ENCODE data around the gene DEPDC7.
"Not testable (repeated sequence)": the region's sequence is repeated elsewhere in the genome, so short reads cannot be mapped to it uniquely, and the experiment has no call there.

DEPDC7 gene

GRCh38 chr11:33015621-33016551, at the start of gene DEPDC7:
Gene DEPDC7, plus strand, starts transcription at chr11:33015878. Its CDS starts 78 bp downstream, at chr11:33015956.
- DNase-seq = peak; percentile 27 to 54 (median 47)

GRCh38 chr11:32968541-32968940, 47.1 kb upstream of the DEPDC7 start:
- no peak for DNase-seq

GRCh38 chr11:32972233-32972632, 43.4 kb upstream of the DEPDC7 start:
- DNase-seq = not testable (repeated sequence)

GRCh38 chr11:32972781-32973180, 42.9 kb upstream of the DEPDC7 start:
- DNase-seq = no peak

DNA sequence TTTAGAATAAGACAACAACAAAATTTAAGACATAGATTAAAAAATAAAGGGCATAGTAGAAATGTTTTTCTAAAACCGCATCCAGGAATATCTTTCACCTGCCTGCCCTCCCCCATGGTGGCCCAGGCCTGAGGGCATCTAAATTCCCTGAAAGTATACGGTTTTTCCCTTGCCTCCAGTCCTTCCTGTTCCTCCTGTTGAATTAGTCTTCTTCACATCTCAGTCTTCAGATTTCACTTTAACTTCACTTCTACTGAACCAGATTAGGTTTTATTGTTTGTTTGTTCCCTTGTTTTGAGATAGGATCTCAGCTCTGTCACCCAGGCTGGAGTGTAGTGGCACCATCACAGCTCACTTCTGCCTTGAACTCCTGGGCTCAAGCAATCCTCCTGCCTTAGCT, 33.1 kb upstream of the DEPDC7 start:
- DNase-seq = no peak

- DNase-seq = no peak
Observed at GRCh38 chr11:32983506-32983905, 32.2 kb upstream of the DEPDC7 start.

GRCh38 chr11:32985600-32985999, 30.1 kb upstream of the DEPDC7 start:
- DNase-seq = no peak

- DNase-seq = no peak
Observed at GRCh38 chr11:32987851-32988250, 27.8 kb upstream of the DEPDC7 start.

- DNase-seq = no peak
Observed at GRCh38 chr11:32990481-32990880, 25.2 kb upstream of the DEPDC7 start.

- no peak for DNase-seq
Observed at GRCh38 chr11:32991427-32991826, 24.3 kb upstream of the DEPDC7 start.

DNA sequence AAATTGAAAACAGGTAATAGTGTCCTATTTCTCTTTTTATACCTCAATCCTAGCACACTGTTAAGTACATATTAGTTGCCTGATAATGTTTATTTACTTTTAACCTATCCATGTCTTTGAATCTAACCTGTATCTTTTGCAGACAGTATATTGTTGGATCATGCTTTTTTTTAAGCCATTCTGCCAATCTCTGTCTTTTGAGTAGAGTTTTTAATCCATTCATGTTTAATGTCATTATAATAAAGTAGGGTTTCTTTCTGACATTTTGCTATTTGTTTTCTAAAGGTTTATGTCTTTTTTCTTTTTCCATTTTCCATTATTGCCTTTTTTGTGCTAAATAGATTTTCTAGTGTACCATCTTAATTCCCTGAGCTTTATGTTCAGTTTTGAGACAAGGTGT, 23.8 kb upstream of the DEPDC7 start:
- DNase-seq = no peak

DNA sequence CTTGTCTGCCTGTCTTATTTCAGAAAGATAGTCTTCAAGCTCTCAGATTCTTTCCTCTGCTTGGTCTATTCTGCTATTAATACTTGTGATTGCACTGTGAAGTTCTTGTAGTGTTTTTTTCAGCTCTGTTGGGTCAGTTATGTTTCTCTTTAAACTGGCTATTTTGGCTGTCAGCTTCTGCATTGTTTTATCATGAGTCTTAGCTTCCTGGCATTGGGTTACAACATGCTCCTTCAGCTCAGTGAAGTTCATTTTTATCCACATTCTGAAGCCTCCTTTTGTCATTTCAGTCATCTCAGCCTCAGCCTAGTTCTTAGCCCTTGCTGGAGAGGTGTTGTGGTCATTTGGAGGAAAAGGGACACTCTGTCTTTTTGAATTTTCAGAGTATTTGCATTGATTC, 15.5 kb upstream of the DEPDC7 start:
- DNase-seq = no peak

GRCh38 chr11:33001281-33001680, 14.4 kb upstream of the DEPDC7 start:
- DNase-seq = no peak

DNA sequence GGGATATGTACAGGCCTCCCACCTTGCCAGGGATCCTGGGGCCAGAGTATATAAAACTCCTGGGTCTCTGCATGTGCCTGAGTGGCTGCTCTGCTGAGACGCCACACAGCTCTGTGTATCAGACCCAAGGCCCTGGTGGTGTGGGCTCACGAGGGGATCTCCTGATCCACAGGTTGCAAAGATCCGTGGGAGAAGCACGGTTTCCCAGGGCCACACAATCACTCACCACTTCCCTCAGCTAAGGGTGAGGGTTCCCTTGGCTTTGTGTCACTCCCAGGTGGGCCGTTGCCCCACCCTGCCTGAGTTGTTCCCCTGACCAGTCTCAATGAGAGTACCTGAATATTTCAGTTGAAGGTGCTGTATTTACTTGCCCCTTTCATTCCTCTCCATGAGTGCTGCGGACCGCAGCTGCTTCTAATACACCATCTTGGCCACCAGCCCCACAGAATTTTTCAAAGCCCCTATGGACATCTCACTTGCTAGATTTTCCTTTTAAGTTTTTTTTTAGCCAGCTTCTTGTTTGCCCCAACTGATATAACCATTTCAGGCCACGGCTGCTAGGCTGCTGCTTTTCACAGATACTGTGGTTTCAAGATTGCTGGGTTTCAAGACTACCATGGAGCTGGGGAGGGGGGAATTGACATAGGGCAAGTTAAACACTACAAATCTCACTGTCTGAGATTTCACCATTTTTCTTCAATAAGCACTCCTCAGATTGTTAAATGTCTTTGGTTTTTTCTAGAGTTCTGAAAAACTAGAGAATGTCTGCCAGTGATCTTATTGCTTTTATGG, 13.7 kb upstream of the DEPDC7 start:
- no peak for DNase-seq

DNA sequence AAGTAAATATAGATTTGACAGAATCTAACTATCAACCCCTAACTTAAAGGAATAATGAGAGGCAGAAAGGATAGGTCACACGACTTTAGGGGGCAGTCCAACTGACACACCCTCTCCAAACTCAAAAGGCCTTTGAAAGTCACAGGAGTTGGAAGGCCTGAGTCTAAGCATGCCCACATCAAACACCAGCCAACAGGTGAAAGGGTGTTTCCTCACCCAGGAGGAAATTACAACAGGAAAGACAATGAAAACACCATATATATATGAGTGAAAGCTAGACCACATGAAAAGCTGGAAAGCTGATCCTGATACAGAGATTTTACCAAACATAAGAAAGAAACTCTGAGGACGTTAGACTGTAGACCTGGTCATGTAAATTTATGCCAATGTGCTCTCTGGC, 10.5 kb upstream of the DEPDC7 start:
- no peak for DNase-seq

- no peak for DNase-seq
Observed at GRCh38 chr11:33006010-33006409, 9.7 kb upstream of the DEPDC7 start.

GRCh38 chr11:33013755-33014154, 1.9 kb upstream of the DEPDC7 start:
- no peak for DNase-seq

- no peak for DNase-seq
Observed at GRCh38 chr11:33016654-33017053, 976 bp downstream of the DEPDC7 start.

GRCh38 chr11:33017478-33017877, 1.8 kb downstream of the DEPDC7 start:
- DNase-seq = no peak

DNA sequence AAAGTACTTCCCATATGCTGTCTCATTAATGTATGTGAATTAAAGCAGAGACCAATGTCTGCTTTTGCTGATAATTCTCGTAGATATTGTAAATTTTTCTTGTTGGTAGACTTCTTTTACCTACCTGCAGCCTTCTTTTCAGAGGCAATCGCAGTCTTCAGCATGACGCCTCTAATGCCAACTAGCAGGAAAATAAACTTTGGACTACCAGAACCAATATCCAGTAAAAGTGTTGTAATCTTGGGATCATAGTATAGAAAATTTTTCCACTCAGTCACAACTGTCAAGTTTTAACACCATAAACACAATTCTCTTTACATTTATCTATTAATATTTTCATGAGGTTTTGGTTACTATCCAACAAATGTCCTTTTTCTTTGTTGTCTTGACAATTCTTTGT, 2.3 kb downstream of the DEPDC7 start:
- DNase-seq = no peak

DNA sequence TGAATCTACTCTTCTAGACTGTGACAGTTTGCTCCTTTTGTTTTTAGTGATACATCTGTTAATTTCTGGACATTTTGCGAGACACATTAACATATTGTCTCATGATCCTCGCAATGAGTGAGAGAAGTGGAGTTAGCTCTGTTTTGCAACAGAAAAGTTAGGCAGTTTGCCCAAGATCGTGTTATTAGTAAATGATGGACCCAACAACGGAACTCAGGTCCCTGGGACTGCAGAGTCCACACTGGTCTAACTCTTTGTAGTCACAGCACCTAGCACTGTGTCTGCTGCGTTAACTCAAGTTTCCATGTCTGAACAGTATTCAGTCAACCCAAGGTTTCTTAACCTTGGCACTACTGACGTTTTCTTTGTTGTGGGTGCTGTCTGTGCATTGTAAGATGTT, 3.2 kb downstream of the DEPDC7 start:
- DNase-seq = no peak

GRCh38 chr11:33021501-33021900, 5.8 kb downstream of the DEPDC7 start:
- no peak for DNase-seq

GRCh38 chr11:33021937-33022336, 6.3 kb downstream of the DEPDC7 start:
- no peak for DNase-seq

- DNase-seq = no peak
Observed at GRCh38 chr11:33025339-33025722, 9.7 kb downstream of the DEPDC7 start.
